Uterus (tissue), 4 donors: ENCODE results near the gene GTF2F2. TPM values are rescaled to one million over a fixed set of nuclear protein-coding genes. Genes with fewer than 3 reads are reported as not detected.

Experiments used
- DNase-seq, 2 donors: peaks; one replicate each; pipeline ENCODE4 v3.0.0-alpha.2; 2019 to 2020
- H3K27ac ChIP-seq, 2 donors: fragments of 200-600 bp; sonication (generic); 1 replicate in 1 of 2; 2 replicates in 1 of 2; pipeline ENCODE4 v1.5.1; 2016 to 2018
- H3K27me3 ChIP-seq, 2 donors: fragments of 200-600 bp; sonication (generic); one replicate each; pipeline ENCODE4 v1.5.1; 2018 to 2019; ENCODE audit warnings: control low read depth in 1 of 2
- H3K36me3 ChIP-seq, 2 donors: fragments of 200-600 bp; sonication (generic); one replicate each; pipeline ENCODE4 v1.5.1; 2019; ENCODE audit warnings: control low read depth in 1 of 2
- H3K4me1 ChIP-seq, 2 donors: fragments of 200-600 bp; sonication (generic); one replicate each; pipeline ENCODE4 v1.5.1; 2018 to 2019; ENCODE audit warnings: control low read depth in 1 of 2
- H3K4me3 ChIP-seq, 2 donors: fragments of 200-600 bp; sonication (generic); 1 replicate in 1 of 2; 2 replicates in 1 of 2; pipeline ENCODE4 v1.5.1; 2018 to 2019; ENCODE audit warnings: mild to moderate bottlenecking in 1 of 2
- H3K9me3 ChIP-seq, 2 donors: fragments of 200-600 bp; sonication (generic); one replicate each; pipeline ENCODE4 v1.5.1; 2019; ENCODE audit warnings: control low read depth in 1 of 2
- CTCF ChIP-seq, 4 experiments: fragments of 200-600 bp in 2 of 4; fragments of 450-650 bp in 2 of 4; sonication (generic) in 2 of 4; IDR thresholded peaks; one replicate each; pipeline ENCODE4 v1.5.1; 2016 to 2019; ENCODE audit warnings: antibody characterized with exemption in 4 of 4, mild to moderate bottlenecking in 2 of 4, moderate library complexity in 1 of 4
- POLR2A ChIP-seq, 2 donors: fragments of 450-650 bp; IDR thresholded peaks; one replicate each; pipeline ENCODE4 v1.6.1; 2016; ENCODE audit warnings: antibody characterized with exemption in 2 of 2, mild to moderate bottlenecking in 1 of 2, moderate library complexity in 1 of 2
- intact Hi-C: fragments of 100-400 bp; cut with DNase I; formaldehyde crosslinking; loops from one replicate; pipeline ENCODE4 v1.15.1; 2023; ENCODE audit warnings: low total_unique reads
- total RNA-seq, 4 donors: library from RNA; depleted of rRNA in 3 of 4; stranded (reverse); fragments of >200 nt in 3 of 4; gene quantifications; one replicate each; pipeline versions ENCODE4 v1.1.0 to v1.2.4, GENCODE V29; 2014 to 2023
- donor health status: DM: yes; HTN: yes; CAD: no.

Gene GTF2F2
- total RNA-seq, 4 donors from 2014 or later: 6.2 to 35.1 (median 20.9) TPM

GRCh38 chr13:45254396-45254795, 134.1 kb downstream of the GTF2F2 start:
- Histone ChIP-seq H3K4me1 (no peaks in the 10 kb centered on the region), H3K27me3 (no peaks in the 10 kb centered on the region), H3K9me3 (no peaks in the 10 kb centered on the region), H3K27ac (no peak overlapping the region), H3K36me3 (no peaks in the 10 kb centered on the region), H3K4me3 (no peak overlapping the region)
- intact Hi-C loops: no loop called here
- TF ChIP-seq CTCF (IDR thresholded peaks at IDR 0.05) (no peak), POLR2A (IDR thresholded peaks at IDR 0.05) (no peak)
- DNase-seq: no peak

- Histone ChIP-seq H3K4me1 (no peaks in the 10 kb centered on the region), H3K27me3 (no peaks in the 10 kb centered on the region), H3K27ac (no peak overlapping the region), H3K4me3 (no peak overlapping the region), H3K36me3 (no peaks in the 10 kb centered on the region), H3K9me3 (no peaks in the 10 kb centered on the region)
- no peak for DNase-seq
- TF ChIP-seq CTCF (IDR thresholded peaks at IDR 0.05) (no peak), POLR2A (IDR thresholded peaks at IDR 0.05) (no peak)
- intact Hi-C loops: no loop called here
These were observed 135.1 kb downstream of the GTF2F2 start for GRCh38 chr13:45255247-45255987.

- Histone ChIP-seq H3K36me3 (no peaks in the 10 kb centered on the region), H3K4me3 (no peak overlapping the region), H3K9me3 (no peaks in the 10 kb centered on the region), H3K4me1 (no peaks in the 10 kb centered on the region), H3K27ac (no peak overlapping the region), H3K27me3 (no peaks in the 10 kb centered on the region)
- TF ChIP-seq CTCF (IDR thresholded peaks at IDR 0.05) (no peak), POLR2A (IDR thresholded peaks at IDR 0.05) (no peak)
- DNase-seq: no peak
- intact Hi-C loops: no loop called here
These were observed 135.9 kb downstream of the GTF2F2 start for GRCh38 chr13:45256254-45256653.

- intact Hi-C loops: no loop called here
- no peak for TF ChIP-seq POLR2A (IDR thresholded peaks at IDR 0.05)
- TF ChIP-seq CTCF (IDR thresholded peaks at IDR 0.05): no peak
- Histone ChIP-seq H3K4me3 (no peak overlapping the region), H3K4me1 (no peaks in the 10 kb centered on the region), H3K36me3 (no peaks in the 10 kb centered on the region), H3K27ac (no peak overlapping the region), H3K27me3 (no peaks in the 10 kb centered on the region), H3K9me3 (no peaks in the 10 kb centered on the region)
- no peak for DNase-seq
These were observed 137.5 kb downstream of the GTF2F2 start for GRCh38 chr13:45257638-45258333.

- no peak overlapping the region for H3K27ac ChIP-seq
- H3K4me1 ChIP-seq: no peaks in the 10 kb centered on the region
- no peak overlapping the region for H3K4me3 ChIP-seq
- intact Hi-C loops: no loop called here
- TF ChIP-seq POLR2A (IDR thresholded peaks at IDR 0.05) (no peak), CTCF (IDR thresholded peaks at IDR 0.05) (no peak)
- no peak for DNase-seq
- no peaks in the 10 kb centered on the region for H3K36me3 ChIP-seq
- no peaks in the 10 kb centered on the region for H3K27me3 ChIP-seq
- H3K9me3 ChIP-seq: no peaks in the 10 kb centered on the region
These were observed 138.0 kb downstream of the GTF2F2 start for GRCh38 chr13:45258334-45258675.
